Measurements from ENCODE around the gene LYSMD1.

The LYSMD1 gene

DNA sequence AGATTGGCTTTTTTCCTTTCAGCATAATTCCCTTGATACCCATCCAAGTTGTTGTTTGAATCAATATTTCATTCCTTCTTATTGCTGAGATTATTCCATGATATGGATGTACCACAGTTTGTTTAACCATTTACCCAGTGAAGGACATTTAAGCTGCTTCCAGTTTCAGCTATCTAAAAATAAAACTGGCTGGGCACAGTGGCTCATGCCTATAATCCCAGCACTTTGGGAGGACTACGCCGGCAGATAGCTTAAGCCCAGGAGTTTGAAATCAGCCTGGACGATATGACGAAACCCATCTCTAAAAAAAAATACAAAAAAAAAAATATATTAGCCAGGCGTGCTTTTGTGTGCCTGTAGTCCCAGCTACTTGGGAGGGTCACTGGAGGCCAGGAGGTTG is 51.8 kb downstream of the LYSMD1 start:
- no peak for TF ChIP-seq SIN3A (IDR thresholded peaks at IDR 0.05; ENCODE audit: borderline replicate concordance, insufficient read depth, low read length)
- no peak for TF ChIP-seq REST (IDR thresholded peaks at IDR 0.05; ENCODE audit: insufficient read depth in 1 of 2, low read depth in 2 of 2, low read length in 2 of 2)
- no peak for TF ChIP-seq FOXP2 (optimal IDR thresholded peaks at IDR 0.05; ENCODE audit: borderline replicate concordance, extremely low read depth, extremely low read length, insufficient read depth)
- TF ChIP-seq POLR2AphosphoS5 (IDR thresholded peaks at IDR 0.05; ENCODE audit: low read depth, low read length) = no peak
- TF ChIP-seq TAF1 (IDR thresholded peaks at IDR 0.05; ENCODE audit: borderline replicate concordance, insufficient read depth, low read length) = no peak
